HL-60/S4 (cell line): Measurements from ENCODE around the gene SSU72.

Source experiments
- in situ Hi-C: fragments of 300-500 bp; cut with MboI; formaldehyde crosslinking; loops from 2 replicates; pipeline ENCODE4 v1.14.3; 2022; ENCODE audit warnings: low sequenced_read_pairs

SSU72 gene

DNA sequence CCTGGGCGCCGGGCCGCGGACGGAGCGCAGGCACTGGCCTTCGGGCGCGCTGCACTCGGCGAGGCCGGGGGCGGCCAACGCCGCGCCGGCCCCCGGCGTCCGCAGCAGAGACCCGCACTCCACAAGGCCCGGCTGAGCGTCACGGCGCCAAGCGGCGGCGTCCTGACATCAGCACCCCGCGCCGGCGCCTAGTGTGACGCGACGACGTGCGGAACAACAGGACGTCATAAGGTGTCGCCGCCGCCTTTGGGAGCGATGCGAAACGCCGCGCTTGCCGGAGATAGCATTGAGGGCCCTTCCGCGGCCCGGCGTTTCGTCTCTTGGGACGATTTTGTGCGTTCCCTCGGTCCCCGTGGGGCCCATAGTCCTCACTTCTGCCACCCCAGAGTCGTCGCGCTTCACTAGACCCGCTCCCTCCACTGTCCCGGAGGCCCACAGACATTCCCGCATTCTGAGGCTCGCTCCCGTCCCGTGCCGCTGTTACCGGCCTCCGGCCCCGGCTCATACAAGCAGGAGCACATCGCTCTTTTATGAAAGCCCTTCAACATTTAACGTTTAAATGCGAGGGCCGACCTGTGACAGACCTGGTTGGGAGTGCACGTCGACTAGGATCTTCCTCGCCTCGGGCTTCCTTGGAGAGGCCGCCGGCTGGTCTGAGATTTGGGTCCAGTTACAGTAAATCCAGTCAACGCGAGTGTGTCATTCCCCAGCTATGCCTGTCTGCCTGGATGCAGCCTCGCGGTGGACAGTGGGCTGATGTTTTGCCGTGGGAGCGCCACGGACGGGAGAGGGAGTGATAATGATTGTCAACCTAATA, at the start of gene SSU72:
SSU72 (minus strand) TSS at position 143 of the 817 bp plus-strand sequence. CDS start 306 bp downstream, outside the sequence.
- in situ Hi-C loops: no loop called here

DNA sequence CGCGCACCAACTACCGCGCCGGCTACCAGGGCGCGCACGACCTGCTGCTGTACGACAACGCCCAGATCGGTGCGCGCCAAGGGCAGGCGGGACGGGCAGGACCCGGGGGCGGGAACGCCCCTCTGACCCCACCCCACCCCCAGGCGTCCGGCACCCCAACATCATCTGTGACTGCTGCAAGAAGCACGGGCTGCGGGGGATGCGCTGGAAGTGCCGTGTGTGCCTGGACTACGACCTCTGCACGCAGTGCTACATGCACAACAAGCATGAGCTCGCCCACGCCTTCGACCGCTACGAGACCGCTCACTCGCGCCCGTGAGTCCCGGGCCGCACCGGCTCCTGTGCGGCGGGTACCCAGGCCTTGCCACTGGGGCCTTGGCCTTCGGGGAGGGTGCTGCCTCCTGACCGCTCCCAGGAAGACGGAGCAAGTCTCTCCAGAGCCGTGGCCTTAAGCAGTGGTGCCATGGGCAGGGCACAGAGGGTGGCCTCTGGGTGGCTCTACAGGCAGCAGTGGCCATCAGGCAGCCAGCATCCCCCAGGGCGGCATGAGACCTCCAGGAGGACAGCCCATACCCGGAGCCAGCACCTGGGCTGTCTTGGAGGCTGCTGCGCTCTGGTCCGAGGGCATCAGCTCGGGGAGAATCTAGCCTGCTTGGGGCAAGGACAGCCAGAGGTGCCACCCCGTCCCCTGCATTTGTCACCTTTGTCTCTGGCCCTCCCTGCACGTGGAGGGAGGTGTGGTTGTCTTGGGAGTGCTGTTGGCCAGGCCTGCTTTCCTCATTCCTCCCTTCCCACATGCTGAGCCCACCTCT, 49.2 kb upstream of the SSU72 start:
- in situ Hi-C loops: no loop called here

DNA sequence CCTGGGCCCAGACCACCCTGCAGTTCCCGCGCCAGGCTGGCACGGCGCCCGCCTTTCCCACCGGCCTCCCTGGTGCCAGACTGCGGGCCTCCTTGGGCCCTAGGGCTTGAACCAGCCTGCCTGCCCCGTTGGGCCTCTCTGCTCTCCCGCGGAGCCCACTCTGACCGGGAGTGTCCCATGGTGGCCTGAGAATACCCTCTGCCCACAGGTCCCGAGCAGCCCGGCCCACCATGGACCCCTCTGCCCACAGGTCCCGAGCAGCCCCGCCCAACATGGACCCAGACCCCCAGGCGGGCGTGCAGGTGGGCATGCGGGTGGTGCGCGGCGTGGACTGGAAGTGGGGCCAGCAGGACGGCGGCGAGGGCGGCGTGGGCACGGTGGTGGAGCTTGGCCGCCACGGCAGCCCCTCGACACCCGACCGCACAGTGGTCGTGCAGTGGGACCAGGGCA, 48.5 kb upstream of the SSU72 start:
- in situ Hi-C loops: no loop called here

DNA sequence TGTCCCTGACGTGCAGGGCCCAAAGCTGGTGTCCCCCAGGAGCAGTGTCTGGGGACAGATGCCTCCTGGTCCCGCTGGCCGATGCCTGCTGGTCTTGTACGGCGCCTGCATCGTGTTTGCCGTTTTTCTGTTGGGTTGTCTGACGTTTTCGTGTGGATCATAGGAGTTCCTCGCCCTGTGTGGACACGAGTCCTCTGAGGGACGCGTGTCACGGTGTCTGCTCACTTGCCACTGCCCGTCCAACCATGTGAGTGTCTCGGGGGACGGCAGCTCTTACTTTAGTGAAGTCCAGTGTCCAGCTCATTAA, 48.1 kb upstream of the SSU72 start:
- in situ Hi-C loops: no loop called here

DNA sequence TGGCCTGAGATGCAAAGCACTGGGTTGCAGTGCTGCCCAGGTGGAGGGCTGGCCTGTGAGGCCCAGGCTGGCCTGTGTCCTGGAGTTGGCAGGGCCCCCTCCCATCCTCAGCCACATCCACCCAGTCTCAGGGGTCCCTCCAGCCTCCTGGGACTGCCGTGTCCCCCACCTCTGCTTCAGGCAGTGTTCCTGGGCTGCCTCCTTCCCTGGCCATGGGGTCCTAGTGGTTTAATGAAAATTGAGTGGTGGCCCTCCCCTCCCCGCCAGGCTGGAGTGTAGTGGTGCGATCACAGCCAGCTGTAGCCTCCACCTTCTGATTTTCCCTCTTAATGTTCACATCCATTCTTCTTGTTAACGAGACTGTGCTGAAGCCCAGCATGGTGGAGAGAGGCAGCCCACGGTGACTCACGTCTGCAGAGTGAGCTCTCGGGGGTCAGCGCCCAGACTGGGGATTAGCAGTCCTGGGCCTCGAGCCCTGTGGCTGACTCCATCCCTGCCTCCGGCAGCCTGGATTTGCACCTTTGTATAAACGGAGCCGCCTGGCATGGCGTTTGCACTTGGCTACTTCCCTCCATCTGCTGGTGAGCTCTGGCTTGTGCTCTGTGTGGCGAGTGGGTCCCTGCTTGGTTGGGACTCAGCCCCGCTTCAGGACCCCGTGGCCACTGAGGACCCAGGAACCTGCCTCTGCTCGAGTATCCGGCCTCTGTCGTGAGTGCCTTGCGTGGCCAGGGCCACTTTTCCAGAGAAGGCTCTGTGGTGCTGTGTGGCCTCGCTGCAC, 47.5 kb upstream of the SSU72 start:
- in situ Hi-C loops: no loop called here

DNA sequence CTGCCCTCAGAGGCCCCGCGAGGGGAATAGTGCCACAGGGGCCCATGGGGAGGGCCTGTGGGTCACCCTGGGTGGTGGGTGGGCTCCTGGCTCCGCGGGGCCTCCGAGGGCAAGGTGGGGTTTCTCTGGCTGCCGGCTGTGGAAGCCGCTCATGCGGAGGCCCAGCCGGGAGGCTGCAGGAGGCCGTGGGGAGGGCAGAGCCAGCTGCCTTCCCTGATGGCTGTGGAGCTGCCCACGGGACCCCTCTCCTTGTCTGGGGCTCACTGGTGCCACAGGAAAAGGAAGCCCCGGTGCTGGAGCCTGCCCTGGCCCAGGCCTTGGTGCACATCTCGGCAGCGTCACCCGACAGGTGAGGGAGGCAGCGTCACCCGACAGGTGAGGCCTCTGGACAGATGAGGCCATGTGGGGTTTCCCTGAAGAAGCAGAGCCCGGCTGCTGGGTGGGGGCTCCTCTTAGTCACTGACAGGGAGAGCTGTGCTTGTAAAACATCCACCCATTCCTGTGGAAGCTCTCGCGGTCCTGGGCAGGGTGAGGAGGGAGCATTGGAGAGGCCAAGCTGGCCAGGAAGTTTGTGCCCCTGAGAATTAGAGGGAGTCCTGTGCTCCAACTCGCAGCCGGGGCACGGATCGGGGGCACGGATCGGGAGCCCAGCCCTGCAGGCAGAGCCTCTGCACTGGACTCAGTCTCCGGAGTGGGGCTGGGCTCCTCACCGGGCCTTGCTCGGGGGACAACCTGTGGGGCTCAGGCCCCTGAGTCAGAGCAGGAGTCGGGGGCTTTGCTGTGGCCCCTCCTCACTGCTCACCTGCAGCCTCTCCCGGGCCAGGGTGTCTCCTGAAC, 46.7 kb upstream of the SSU72 start:
- in situ Hi-C loops: no loop called here

DNA sequence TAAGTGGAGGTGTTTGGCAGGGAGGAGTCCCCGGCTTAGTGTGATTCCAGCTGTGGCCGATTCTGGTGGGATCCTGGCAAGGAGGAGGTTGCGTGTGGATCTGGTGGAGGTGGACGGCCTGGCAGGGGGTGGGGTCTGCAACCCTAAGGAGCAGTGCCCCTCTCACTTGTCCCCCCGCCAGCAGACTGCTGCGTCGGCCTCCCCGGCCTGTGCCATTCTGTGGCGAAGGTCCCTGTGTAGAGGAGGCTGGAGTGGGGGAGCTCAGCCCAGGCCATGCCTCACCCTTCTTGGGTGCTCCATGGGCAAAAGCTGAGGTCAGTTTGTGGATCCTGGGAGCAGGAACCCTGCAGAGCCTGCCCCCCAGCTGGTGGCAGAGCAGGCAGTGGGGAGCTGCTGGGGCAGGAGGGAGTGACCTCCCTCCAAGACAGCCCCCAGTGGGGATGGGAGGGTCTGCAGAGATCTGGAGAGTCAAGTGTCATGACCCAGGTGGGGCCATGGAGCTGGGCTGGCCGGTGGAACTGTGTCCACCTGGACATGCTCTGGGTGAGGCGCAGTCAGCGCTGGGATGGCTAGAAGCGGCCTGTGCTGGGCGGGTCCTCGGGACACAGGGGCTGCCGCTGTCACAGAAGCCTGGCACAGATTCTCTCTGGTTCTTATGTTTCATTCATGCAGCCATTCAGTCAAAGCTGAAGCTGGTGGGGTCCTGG, 45.9 kb upstream of the SSU72 start:
- in situ Hi-C loops: no loop called here

DNA sequence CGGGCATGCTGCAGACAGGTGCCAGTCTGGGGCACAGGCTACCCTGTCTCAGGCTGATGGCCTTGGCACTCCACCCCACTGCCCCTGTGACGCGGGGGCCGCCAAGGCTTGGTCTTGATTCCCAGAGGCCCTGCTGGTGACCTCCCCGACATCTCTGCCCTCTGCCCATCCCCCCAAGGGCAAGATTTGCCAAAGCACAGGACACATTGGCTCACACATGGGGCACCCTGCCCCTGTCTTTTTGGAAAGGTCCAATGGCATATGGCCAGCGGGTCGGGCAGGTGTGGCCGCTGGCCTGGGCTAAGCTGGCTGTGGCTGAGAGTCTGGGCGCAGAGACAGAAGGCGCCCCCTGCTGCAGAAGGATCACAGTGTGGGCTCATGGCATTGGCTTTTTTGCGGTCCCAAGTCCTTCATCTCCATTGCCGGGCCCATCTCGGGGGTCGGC, 45.3 kb upstream of the SSU72 start:
- in situ Hi-C loops: no loop called here

DNA sequence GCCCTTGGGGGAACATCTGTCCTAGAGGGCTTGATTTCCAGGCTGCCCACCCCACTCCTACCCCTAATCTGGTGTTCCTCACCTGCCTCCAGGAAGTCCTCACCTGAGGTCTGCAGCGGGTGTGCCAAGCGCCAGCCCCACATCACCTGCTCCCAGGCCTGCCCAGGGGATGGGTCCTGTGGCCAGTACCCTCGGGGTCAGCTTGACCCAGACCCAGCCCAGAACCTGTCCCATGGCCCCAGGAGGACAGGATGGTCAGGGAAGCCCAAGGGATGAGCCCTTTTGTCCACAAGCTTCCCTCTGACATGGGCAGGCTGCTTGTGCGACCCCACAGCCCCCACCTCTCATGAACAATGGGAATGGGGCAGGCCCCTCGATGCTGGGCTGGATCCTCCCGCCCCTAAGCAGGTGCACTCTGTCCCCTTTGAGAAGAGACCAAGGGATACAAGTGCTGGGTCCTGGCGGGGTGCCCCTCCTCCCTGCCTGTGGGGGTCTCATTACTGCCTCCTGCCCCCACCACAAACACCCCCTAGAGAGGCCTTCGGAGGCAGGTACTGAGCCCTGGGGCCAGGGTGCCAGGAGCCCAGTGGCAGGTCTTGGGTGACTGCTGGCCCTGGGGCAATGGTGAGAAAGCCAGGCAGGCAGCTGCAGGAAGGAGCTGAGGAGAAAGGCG, 43.9 kb upstream of the SSU72 start:
- in situ Hi-C loops: no loop called here

DNA sequence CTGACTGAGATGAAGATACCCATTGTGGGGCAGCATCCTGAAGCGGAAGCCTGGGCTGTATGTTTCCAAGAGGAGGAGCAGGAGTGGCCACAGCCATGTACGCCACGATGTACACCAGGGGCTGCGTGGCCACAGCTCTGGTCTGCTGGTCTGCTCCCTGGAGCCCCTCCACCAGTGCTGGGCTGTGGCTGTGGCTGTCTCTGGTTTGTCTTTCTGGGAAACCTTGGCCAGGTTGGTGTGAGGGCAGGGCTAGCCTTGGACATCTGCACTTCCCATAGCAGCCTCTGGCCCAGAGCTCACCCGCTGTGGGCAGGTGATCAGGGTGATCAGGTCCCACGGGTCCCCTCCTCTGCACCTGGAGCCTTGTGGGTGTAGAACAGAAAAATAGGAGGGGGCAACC, 43.3 kb upstream of the SSU72 start:
- in situ Hi-C loops: no loop called here

DNA sequence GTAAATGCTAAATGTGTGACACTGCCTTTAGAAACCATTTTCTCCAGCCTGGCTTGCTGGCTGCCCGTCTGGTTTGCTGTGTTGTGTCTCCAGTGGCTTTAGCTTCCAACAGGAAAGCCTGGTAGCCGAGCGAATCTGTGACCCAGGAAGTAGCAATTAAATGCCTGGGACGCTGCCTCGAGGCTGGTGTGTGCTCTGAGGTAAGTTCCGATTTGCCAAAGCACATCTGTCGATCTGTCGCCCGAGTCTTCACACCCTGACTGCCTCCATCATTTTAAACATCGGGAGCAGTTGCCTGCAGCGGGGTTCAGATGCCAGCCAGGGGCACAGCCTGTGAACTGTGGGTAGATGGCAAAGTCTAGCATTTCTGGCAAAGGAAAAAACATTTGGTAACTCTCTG, 42.9 kb upstream of the SSU72 start:
- in situ Hi-C loops: no loop called here

DNA sequence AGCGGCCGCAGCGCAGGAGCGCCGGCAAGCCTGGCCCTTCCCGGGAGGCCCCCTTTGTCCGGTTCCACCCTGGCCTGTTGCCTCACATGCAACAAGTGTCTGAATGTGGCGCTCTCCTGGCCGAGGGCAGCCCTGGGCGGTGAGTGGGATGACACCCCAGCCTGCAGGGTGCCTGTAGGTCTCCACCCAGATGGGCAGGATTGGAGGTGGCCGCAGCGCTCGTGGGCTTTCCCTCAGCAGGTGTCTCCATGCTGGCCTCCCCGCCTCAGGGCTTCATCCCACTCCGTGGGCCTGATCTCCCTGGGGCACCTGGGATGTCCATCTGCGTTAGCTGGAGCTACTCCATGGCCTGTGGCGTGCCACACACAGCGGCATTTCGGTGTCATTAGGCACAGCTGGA, 42.2 kb upstream of the SSU72 start:
- in situ Hi-C loops: no loop called here

DNA sequence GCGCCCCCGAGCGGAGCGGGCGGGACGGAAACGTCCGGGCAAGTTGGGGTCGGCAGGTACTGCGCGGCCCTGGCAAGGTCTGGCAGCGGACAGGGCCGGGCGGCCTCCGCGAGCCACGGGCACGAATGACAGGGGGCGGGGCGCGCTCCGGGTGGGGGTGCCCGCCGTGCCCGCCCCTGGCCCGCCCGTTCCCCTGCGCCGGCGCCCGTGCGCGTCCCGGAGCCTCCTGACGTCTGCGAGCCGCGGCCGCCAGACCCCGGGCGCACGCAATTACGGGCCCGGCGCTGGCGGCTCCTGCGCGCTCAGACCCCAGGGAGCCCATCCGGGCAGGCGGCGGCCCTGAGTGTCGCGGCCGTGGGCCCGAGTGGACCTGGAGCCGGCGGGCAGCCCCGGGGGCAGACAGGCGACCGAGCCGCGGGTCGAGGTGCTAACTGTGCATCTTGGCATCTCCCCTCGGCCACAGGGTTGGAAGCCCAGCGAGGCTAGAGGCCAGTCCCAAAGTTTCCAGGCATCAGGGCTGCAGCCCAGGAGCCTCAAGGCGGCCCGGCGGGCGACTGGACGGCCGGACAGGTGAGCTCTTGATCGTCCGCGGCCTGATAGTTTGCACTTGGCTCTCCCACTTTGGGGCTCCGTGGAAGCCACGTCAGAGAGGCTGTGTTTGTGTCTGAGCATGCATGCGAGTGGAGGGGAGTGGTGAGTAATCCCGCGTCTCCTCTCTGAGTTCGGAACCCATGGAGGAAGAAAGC, 41.6 kb upstream of the SSU72 start:
- in situ Hi-C loops: no loop called here

DNA sequence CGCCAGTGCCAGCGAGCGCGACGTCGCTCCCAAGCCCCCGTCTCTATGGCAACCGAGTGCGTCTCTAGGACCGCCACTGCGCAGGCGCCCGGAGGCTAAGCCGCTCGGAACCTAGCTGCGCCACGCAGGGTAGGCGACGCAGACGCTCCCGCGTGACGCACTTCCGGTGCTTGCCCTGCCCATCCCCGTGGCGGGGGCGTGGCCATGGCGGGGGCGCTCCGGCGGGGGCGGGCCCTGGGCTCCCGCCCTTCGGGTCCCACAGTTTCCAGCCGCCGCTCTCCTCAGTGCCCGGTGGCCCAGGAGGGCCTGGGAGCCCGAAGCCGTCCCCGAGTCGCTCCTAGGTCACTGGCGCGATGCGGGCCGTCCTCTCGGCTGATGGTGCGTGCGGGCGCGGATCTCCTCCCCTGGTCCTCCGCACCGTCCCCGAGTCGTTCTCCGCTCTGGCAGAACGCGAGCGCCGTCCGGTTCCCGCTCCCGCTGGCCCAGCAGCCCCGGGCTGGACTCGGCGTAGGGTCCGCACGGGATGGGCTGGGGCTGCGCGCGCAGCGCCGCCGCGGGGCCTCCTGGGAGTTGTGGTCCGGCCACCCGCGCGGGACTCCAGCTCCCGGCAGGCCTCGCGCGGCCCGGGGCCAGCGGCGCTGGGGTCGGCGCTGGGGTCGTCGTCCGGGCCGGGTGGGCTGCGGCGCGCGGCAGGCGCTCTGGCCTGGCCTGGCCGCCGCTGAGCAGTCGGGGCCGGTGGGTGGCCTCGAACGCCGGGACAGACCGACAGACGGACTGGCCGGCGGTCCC, 40.8 kb upstream of the SSU72 start, which contains the start of gene MIB2:
MIB2 (plus strand) TSS at position 245 of the 789 bp plus-strand sequence. CDS start 7,953 bp downstream, outside the sequence.
- in situ Hi-C loops: no loop called here

DNA sequence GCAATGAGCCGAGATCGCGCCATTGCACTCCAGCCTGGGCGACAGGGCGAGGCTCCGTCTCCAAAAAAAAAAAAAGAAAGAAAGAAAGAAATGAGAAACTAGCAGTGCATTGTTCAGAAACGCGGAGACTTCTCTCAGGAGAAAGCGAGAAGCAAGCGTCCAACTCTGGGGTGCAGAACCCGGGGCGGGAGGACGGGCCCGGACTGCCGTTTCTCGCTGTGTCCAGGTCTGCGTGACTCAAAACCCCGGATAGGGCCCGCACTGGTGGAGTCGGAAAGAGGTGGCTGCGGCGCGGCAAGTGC, 40.2 kb upstream of the SSU72 start:
- in situ Hi-C loops: no loop called here

DNA sequence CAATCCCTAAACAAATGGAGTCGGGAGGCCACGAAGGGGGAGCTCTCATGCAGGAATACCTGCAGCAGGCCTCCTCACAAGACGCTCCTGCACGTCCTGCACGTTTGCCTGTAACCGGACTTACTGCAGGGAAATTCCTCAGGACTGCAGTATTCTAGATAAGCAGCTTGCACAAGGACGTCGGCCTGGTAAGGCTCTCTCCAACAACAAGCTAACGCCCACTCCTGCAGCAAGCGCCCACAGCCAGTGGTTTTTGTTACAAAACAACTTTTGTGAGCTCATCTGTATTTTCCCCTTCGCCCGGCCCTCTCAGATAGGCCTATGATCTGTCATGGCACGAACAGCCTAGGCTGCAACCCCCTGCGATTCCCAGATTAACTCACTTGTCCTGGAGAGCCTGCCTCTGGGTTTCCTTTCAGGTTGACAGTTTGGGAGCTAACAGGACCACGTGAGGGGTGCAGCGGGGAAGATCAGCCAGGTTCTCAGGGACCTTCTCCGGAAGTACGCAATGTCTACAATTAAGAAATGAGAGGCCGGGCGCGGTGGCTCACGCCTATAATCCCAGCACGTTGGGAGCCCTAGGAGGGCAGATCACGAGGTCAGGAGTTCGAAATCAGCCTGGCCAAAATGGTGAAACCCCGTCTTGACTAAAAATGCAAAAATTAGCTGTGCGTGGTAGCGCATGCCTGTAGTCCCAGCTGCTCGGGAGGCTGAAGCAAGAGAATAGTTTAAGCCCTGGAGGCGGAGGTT, 39.7 kb upstream of the SSU72 start:
- in situ Hi-C loops: no loop called here

DNA sequence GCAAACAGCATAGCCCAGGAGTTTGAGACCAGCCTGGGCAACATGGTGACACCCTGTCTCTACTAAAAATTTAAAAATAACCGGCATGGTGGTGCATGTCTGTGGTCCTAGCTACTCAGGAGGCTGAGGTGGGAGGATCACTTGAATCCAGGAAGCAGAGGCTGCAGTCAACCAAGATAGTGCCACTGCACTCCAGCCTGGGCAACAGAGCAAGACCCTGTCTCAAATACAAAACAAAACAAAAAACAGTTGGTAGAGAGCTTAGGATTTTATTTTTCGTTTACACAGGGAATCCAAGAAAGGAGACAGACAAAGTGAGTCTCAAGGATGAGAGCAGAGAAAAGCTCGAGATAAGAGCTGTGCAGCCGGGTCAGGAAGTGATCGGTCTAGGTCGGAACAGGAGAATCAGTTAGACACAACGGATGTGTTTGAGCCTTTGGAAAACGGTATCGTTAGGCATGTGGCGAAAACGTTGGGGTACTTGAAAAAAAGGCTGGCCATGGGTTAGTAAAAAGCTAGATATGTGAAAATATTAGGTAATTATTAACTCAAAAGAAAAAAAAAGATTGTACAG, 38.9 kb upstream of the SSU72 start:
- in situ Hi-C loops: no loop called here
